Measurements from ENCODE around the gene LRTM2.

Gene LRTM2

DNA sequence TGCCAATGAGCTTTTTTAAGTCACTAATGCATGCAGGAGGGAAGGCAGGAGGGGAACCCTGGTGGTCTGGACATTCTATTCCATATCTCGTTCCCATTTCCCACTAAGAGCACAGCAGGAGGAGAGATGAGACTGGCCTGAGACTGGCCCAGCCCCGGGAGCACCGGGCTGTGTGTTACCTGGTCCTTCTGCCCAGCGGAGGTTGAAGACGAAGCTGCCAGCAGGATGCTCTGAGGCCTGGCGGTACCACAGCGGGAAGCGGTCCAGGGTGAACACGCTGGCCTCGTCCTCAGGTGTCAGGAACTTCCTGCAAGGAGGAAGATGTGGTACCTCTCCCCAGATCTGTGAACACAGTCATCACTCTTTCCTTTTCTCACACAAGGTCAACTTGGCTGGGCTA, 23.9 kb downstream of the LRTM2 start:
- no peak for DNase-seq

- no peak for DNase-seq
Observed at GRCh38 chr12:1844661-1845409, 24.5 kb downstream of the LRTM2 start.

- DNase-seq, result no peak
Observed at GRCh38 chr12:1845427-1845826, 25.1 kb downstream of the LRTM2 start.

DNA sequence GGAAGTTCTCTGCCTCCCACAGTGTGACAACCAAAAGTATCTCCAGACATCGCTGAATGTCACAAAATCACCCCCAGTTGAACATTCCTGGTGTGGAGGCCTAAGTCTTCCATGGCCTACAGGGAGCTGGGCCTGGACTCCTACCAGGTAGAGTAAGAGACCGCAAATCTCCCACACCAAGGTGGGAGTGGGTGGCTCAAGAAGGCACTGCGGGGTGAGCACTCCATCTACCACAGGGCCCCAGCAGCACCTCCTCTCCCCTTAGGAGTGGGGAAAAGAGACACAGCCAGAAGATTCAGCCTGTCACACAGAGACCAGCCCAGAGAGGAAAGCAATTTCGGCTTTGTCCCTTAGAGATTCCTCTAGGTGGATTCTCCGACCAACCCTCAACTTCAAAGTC, 25.5 kb downstream of the LRTM2 start:
- DNase-seq, result no peak

DNA sequence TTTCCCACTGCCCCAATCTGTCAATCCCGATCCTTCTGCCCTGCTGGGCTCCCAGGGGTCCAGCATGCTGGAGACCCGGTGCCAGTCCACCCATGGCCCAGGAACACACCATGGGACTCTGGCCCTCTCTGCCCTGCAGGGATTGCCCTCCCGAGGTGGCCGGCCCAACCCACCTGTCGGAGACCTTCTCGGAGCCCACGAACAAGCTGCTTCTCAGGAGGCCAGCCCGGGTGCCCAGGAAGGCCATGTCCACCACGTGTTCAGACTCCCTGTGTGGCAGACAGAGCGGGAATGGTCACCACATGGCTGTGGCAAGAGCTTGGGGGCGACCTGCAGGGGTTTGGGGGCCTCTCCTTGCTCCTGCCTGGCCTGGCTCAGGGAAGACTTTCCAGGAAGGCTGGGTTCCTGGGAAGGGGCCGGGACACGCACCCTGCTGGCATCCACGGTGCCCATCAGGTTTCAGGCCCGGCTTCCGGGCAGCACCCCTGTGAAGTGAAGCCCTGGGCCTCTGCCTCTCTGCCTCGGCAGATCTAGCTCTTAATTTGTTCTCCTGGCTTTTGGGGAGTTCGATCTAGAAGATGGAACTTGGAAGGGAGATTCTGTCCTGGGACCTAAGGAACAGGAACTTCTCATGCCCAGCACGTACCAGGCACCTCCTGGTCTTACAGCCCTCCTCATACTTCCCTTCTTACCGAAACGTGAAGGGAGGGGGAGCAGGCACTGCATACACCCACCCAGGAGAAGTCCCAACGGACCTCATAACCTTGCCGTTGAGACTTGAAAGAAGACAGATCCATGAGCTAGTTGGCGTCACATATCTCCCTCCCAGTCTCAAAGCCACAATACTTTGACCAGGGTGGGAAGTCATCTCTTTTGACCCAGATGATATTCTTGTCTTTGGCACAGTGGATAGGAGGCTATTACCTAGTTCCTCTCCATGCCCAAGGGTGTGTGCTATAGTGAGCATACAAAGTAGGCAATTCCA, 26.3 kb downstream of the LRTM2 start:
- DNase-seq, result no peak

DNA sequence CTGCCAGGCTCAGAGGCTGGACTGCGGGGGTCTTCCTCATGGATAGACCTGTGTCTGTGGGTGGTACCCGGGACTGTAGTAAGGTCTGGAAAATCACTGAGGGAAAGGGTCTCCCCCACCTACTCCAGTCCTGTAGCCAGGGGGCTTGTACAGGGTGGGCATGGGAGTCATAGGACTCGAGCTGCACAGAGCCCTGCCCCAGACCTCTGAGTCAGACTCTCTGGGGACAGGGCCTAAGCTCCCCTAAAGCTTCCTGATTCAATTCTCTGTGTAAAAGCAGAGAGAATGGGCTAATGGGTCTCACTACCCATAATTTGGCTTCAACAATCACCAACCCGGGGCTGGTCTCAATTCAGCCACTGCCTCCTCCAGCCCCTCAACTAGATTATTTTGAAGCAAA, 27.0 kb downstream of the LRTM2 start:
- no peak for DNase-seq

DNA sequence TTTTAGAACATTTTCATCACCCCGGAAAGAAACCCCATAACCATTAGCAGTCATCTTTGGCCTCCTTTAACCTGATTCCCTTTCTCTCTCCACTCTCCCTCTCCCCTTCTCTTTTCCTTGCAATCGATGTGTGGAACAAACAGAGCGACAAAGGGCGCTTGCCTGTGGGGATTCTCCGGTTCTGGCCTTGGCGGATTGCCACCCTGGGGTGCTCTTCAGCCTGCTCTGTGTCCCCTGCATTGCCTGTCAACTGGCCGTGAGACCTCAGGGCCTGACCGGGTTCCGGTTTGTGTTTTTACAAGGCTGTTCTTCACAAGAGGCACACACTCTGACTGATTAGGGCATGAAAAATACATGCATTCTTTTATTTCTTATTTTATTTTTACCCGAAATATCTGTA, 27.8 kb downstream of the LRTM2 start:
- DNase-seq, result no peak

DNA sequence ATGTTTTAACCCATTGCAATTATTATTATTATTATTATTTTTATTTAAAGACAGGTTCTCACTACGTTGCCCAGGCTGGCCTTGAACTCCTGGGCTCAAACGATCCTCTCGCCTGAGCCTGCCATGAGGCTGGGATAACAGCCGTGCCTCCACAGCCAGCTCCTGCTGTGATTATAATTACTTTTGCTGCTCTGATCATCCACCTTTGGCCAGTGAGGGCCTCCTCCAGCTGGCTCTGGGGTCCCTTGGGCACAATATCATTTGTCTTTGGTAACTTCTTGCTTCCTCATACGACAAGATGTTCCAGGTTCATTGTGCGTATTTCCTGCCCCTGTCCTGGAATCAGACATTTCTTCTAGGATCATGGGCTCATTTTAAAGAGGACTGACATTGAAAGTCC, 28.4 kb downstream of the LRTM2 start:
- DNase-seq, result no peak

DNA sequence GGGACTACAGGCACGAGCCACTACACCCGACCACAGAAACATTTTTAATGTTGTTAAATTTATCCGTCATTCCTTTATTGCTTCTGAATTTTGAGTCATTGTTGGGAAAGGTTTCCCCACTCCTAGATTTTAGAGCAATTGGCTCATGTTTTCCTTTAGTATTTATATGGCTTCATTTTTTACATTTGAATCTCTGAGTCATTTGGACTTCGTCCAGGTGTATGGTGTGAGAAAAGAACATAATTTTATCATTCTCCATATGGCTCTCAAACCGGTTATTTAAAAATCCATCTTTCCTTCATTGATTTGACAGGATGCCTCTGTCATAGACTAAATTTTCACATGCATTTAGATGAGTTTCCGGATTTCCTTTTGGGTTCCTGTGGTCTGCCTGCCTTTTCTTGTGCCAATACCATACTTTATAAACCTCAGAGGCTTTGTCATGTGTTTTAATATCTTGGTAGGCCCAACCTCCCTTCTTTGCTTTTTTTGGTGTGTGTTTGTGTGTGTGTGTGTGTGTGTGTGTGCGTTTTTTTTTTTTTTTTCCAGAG, 30.9 kb downstream of the LRTM2 start:
- DNase-seq, result no peak

- DNase-seq, result no peak
Observed at GRCh38 chr12:1852076-1852475, 31.7 kb downstream of the LRTM2 start.

DNA sequence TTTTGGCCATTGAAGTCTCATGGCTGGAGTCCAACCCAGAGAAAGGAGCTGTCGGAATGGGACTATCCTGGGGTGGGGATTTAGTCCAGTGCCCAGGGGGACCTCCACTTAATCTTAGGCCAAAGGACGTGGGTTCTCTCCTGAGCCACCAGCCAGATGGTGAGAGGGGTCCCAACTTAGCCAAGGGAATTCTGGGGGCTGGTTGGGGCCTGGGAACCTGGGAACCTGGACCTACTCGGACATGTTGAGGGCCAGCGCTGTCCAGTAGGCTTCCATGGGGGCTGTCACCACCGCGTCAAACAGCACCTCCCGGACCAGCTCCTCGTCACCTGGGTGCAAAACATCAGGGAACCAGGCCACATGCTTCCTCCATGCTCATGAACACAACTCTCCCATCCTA, 33.4 kb downstream of the LRTM2 start:
- no peak for DNase-seq

GRCh38 chr12:1855241-1855640, 34.9 kb downstream of the LRTM2 start:
- DNase-seq, result no peak

GRCh38 chr12:1857086-1857485, 36.7 kb downstream of the LRTM2 start:
- DNase-seq, result no peak

- DNase-seq, result no peak
Observed at GRCh38 chr12:1857821-1858220, 37.5 kb downstream of the LRTM2 start.

GRCh38 chr12:1858456-1858855, 38.1 kb downstream of the LRTM2 start:
- no peak for DNase-seq

GRCh38 chr12:1859643-1860042, 39.3 kb downstream of the LRTM2 start:
- DNase-seq, result no peak

GRCh38 chr12:1862973-1863372, 42.6 kb downstream of the LRTM2 start:
- DNase-seq, result no peak

DNA sequence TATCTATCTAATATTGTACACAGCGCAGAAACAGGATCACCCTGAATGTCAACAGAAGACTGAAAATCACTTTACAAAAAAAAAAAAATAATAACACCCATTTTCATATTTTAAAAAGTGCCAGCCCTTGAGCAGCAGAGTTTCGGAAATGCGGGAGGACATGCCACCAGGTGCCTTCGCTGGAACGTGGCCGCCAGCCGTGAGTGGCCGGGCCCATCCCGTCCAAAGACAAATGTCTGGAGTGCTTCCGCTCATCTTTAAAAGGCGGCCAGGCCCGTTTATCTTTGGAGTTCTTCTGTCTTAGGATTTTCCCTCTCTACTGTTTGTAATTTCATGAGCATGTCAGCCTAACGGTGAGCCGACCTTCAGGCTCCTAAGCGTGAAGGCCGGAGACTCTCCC, 43.5 kb downstream of the LRTM2 start:
- no peak for DNase-seq

DNA sequence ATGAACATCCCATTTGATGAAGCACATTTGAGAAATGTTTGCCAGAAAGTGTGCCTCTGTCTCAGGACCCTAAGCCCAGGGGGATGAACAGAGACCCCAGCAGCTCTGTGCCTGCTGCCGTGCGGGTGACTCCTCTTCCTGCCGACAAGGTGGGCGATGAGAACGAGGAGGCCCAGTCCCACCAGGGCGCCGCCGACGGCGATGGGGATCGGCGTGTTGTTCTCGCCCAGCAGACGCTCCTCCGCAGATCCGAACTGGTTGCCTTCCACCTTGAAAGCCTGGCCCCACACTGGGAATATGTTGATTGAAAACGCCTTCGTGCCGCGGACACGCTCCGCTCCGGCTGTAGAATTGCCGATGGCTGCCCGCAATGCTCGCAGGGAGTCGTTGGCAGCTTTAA, 44.1 kb downstream of the LRTM2 start:
- DNase-seq, result no peak

- DNase-seq, result no peak
Observed at GRCh38 chr12:1864867-1865266, 44.5 kb downstream of the LRTM2 start.

DNA sequence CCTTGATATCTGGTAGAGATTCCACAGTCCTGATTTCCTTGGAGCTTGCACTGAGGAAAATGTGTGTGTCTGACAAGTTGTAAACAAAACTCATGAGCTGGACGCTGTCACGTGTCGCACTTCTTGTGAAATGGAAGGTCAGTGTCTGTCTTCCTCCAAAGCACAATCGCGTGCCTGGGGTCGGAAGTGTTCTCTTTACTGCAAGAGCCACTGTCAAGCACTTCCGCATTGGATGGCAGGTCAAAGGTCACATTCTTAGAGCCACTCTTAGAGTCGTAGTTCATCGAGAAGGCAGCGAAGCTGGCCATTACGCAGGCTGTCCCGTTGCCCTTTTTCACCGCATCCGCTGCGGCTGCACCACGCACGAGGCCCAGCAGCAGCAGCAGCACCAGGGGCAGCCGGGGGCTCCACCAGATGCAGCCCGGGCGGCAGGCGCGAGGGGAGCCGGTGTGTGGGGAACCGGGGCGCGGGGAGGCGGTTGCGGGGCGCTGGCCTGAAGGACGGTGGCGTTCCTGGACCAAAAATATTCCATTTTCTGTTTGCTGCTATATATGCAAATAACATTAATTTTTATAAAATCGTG, 45.0 kb downstream of the LRTM2 start:
- DNase-seq, result no peak

DNA sequence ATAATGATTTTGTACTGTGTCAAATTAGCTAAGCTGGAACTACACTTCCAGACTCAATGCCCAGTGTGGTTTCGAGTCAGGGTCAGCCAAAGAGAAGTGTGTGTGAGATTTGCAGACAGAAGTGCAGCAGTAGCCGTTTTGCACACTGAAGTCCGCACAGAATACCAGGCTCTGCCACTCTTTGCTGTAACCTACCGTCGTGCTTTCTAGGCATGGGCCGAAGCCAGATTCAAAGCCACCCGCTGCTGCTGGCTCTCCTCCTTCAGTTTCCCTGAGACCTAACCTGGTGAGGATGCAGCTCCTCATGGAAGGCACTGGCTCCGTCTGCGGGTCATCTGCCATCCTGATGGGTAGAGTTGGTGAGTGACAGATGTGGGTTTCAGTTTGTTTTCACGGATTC, 48.8 kb downstream of the LRTM2 start:
- DNase-seq, result no peak

DNA sequence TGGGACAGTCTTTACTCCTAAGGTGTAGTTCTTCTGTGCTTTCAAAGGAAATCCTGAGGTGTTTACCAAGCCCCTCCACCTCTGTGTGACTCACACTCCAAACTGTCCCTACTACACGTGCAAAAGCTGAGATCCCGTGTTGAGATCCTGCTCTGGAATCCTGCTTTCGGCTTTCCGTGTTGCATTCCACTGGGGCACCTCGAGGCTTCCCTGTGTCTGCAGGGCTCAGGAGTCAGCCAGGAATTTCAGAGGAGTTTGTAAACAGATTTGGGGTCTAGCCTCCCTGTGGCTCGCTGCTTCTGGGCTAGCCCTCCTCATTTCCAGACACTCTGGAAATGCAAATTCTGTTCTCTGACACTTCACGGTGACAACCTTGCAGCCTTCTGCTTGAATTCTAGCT, 49.7 kb downstream of the LRTM2 start:
- no peak for DNase-seq

All from stimulated activated naive CD4-positive, alpha-beta T cell (primary cell).